ENCODE measurements around the gene PFN2.
A peak's percentile ranks its signal among the peaks of the same experiment; 100 is the strongest.

Gene PFN2

GRCh38 chr3:149970716-149971402 lies at the start of gene PFN2:
Gene PFN2 (minus strand): TSS chr3:149970895. CDS start chr3:149970856, 39 bp downstream.
- DNase-seq (ENCODE audit: low read depth), result peak; percentile 82

DNA sequence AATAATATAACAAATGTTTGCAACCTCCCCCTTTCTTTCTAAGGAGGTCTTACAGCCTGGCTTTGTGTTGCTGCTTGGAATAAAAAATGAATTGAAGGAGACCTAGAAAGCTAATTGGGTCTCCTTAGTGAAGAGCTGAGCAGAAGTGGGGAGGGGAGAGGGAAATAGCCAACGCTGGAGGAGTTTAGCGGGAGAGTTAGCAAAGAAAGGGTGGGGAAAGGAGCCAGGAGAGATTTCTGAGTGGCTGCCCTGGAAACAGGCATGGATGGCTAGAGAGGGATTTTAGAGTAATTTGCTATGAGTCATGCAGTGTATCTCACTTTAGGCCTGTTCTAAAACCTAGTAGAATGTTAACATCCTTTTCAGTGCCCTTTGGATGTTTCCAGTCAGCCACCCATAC lies 45.2 kb upstream of the PFN2 start:
- no peak for TF ChIP-seq CTCF (IDR thresholded peaks at IDR 0.05; ENCODE audit: low read length, missing control alignments)
- H3K4me3 ChIP-seq (replicated peaks; ENCODE audit: low read depth, low read length), result no peak overlapping the region
- DNase-seq (ENCODE audit: low read depth), result no peak

More at GRCh38 chr3:149970716-149971402, at the start of gene PFN2:
- no peak for TF ChIP-seq CTCF (IDR thresholded peaks at IDR 0.05; ENCODE audit: low read length, missing control alignments)
- H3K4me3 ChIP-seq (replicated peaks; ENCODE audit: low read depth, low read length), result peak within 1 kb of the TSS; percentile 73

DNA sequence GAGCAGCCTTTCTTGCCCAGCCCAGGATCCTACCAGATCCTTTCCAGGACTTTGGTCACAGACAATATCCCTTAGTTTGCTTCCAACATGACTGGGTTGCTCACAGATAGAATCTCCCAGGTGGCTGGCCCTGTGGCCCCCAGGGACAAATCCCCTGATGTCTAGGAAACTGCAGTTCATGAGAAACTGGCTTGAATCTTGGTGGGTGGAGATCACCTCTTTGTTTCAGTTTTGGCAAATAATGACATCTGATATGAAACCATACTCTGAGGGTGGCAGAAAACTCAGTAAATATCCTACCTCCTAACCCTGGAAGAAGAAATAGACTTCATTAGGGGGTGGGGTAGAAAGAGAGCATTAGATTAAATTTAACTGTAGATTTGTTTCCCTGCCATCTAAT lies 44.1 kb upstream of the PFN2 start:
- no peak for TF ChIP-seq CTCF (IDR thresholded peaks at IDR 0.05; ENCODE audit: low read length, missing control alignments)
- DNase-seq (ENCODE audit: low read depth), result no peak
- no peak overlapping the region for H3K4me3 ChIP-seq (replicated peaks; ENCODE audit: low read depth, low read length)

- DNase-seq (ENCODE audit: low read depth), result no peak
- no peak overlapping the region for H3K4me3 ChIP-seq (replicated peaks; ENCODE audit: low read depth, low read length)
- TF ChIP-seq CTCF (IDR thresholded peaks at IDR 0.05; ENCODE audit: low read length, missing control alignments), result no peak
Observed at GRCh38 chr3:150013801-150014200, 43.1 kb upstream of the PFN2 start.

GRCh38 chr3:150006794-150007193 lies 36.1 kb upstream of the PFN2 start:
- DNase-seq (ENCODE audit: low read depth), result no peak
- TF ChIP-seq CTCF (IDR thresholded peaks at IDR 0.05; ENCODE audit: low read length, missing control alignments), result no peak
- H3K4me3 ChIP-seq (replicated peaks; ENCODE audit: low read depth, low read length), result no peak overlapping the region

DNA sequence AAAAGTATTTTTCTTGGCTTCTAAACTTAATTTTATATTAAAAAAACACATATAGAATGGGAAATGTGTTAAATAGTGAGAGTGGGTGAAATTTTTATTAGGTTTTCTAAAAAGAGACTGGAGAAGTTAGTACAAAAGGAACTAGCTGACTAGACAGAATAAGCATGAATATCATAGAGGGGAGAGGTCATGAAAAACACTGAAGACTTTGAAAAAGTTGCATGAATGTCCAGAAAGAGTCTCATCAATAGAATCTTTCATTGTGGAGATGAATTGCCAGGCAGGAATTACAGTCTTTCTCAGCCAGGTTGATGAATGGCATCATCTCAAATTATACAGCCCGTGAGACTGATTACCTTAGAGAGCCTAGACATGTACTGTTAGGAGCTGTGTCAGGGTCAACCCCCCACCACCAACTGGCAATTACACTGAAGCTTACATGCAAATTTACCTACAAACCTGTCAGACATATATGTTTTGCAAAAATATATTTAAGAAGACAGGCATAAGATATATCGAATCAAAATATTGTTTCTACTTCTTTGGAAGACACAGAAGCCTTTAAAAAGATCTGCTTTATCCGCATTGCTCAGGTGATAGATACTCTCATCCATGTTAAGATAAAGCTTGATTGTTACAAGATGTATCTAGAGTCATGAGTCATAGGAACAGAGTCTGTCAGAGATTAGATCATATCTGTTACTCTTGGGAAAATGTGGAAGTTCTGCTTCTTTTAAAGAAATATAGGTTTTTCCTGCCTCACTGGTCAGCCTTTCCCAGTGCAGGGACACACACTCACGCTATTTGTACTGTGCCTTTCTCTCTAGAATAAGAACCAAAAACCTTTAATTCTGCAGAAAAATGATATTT lies 34.8 kb upstream of the PFN2 start:
- no peak overlapping the region for H3K4me3 ChIP-seq (replicated peaks; ENCODE audit: low read depth, low read length)
- no peak for TF ChIP-seq CTCF (IDR thresholded peaks at IDR 0.05; ENCODE audit: low read length, missing control alignments)
- DNase-seq (ENCODE audit: low read depth), result no peak

Measured in fibroblast of pulmonary artery (primary cell).